Stimulated activated CD4-positive, alpha-beta T cell treated with anti-CD3 and anti-CD28 coated beads, TNF-alpha, amount 100 ng/mL, for 48 hours (primary cell): ENCODE results near the gene STC2.
"Not testable (repeated sequence)": the region's sequence is repeated elsewhere in the genome, so short reads cannot be mapped to it uniquely, and the experiment has no call there.

Experiments used
- DNase-seq, 3 donors: peaks; one replicate each; pipeline ENCODE4 v3.0.0-alpha.2; 2020; ENCODE audit warnings: low read depth in 3 of 3

Gene STC2

DNA sequence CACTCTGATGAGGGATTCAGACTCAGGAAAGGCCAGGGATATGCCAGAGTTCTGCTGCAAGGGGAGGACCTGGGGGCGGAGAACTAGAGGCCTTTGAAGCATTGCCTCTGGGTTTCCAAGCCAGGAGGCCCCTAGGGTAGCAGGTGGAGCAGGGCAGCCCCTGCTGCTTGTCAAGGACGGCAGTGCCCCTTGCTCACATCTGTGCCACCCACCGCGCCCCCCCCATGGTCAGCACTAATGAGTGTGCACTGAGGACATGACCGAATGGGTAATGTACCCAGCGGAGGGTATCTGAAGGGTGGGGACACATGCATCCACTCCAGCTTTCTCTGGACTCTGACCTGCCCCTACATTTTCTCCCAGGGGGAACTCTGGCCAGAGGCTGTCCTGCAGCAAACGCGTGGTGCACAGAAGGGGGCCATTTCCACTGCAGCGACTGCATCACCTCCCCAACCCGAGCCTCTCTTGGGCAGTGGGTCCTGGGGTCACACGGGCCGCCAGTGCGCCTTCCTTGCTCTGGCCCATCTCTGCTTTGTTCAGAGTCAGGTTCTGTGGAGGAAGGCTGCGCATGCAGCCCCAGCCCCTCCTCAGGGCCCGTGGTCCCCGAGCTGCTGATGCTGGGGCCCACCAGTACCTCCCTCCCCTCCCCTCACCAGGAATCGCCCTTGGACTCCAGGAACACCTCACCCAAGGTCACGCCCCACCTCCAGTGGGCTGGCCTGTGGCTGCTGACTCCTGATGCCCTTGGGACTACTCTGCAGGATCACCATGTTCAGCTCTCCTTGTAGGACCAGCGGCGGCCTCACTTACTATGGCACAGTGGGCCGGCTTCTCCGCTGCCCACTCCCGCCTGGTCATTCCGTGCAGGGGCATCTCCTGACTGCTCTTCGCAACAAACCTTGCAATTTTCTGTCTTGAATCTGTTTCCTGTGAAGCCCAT lies 31.2 kb downstream of the STC2 start:
- DNase-seq: no peak

GRCh38 chr5:173295796-173296195 lies 32.4 kb downstream of the STC2 start:
- no peak for DNase-seq

GRCh38 chr5:173294673-173295320 lies 33.4 kb downstream of the STC2 start:
- no peak for DNase-seq

DNA sequence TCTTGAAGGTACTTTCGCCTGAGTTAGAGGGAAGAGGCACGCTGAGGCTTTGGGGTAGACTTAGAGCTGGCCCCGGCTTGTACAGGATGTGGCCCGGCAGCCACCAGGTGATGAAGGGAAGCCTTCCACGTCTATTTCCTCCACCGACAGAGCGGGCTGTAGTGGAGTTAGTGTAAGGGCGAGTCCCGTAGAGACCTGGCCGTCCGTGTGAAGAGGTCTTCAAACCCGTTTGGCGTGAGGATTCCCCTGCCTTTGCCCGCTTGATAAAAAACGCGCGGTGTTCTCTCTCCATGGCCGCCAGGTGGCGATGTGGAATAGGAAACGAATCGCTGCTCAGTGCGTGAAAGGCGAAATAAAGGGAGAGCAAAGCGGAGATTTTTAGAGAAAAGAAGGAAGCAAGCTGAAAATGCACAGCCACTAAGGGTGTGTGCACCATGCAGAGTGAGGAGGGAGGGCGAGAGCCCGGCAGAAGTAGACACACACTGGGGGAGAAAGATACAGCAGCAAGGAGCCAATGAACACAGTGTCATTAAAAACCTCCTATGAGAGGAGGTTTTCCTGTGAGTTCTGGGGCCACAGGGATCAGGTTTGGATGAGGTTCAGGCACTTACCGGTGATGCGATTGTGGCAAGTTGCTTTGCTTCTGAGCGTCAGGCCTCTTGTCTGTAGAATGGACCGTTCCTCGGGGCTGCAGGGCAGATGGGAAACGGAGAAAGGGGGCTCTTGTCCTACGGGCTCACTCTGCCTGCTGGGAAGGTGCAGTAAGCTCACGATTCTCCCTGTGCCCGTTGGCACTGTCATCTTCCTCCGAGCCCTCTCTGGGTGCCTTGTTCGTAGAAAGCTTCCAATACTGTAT lies 34.2 kb downstream of the STC2 start:
- peak; percentile 48 to 62 (median 58) for DNase-seq

GRCh38 chr5:173291722-173292658 lies 36.2 kb downstream of the STC2 start:
- no peak for DNase-seq

- no peak for DNase-seq
Measured at GRCh38 chr5:173290477-173291131, 37.6 kb downstream of the STC2 start.

- no peak for DNase-seq
Measured at GRCh38 chr5:173289372-173289771, 38.8 kb downstream of the STC2 start.

GRCh38 chr5:173288632-173289031 lies 39.6 kb downstream of the STC2 start:
- no peak for DNase-seq

GRCh38 chr5:173287086-173287485 lies 41.1 kb downstream of the STC2 start:
- no peak for DNase-seq

DNA sequence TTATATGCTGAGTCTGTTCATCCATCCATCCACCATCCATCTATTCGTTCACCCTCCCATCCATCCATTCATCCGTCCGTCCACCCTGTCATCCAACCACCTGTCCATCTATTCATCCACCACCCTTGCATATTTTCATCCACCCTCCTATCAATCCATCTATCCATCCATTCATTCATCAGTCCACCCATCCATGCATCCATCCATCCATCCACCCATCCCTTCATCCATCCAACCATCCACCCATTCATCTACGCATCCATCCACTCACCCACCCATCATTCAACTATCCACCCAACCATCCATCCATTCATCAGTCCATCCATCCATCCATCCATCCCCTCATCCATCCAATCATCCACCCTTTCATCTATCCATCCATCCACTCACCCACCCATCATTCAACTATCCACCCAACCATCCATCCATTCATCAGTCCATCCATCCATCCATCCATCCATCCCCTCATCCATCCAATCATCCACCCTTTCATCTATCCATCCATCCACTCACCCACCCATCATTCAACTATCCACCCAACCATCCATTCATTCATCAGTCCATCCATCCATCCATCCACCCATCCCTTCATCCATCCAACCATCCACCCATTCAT lies 43.8 kb downstream of the STC2 start:
- not testable (repeated sequence) for DNase-seq

GRCh38 chr5:173283318-173284288 lies 44.6 kb downstream of the STC2 start:
- DNase-seq: peak; percentile 53 to 70 (median 67)

DNA sequence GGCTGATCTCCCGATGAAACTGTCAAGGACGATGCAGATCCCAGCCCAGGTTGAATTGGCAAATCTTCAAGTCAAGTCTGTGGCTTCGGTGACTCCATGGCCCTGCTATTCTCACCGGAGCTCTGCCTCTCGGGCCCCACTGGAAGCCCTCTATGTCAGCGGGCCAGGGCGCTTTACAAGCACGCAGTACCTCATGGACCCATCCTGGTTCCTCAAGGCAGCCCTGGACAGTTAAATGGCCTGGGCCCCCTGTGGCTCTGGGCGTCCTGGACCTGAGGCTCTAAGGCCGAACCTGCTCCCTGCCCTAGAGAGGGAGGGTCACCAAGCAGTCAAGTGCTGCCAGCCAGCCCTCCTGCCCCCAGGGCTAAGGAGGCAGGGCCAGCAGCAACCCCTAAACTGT lies 45.3 kb downstream of the STC2 start:
- no peak for DNase-seq

GRCh38 chr5:173281910-173282309 lies 46.3 kb downstream of the STC2 start:
- no peak for DNase-seq

DNA sequence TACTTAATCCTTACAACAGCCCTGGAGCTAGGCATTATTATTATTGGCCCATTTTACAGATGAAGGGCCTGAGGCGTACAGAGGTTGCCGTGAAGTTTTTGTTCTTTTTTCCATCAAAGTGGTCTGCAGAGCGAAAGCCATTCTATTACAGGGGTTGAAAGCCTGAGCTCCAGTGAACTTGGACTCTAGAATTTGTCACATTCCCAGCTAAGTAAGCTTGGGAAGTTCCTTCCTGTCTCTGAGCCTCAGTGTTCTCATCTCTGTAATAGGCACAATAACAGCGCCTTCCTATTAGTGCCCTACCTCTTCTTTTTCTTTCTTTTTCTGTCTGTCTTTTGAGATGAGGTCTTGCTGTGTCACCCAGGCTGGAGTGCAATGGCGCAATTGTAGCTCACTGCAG lies 49.0 kb downstream of the STC2 start:
- DNase-seq: no peak

DNA sequence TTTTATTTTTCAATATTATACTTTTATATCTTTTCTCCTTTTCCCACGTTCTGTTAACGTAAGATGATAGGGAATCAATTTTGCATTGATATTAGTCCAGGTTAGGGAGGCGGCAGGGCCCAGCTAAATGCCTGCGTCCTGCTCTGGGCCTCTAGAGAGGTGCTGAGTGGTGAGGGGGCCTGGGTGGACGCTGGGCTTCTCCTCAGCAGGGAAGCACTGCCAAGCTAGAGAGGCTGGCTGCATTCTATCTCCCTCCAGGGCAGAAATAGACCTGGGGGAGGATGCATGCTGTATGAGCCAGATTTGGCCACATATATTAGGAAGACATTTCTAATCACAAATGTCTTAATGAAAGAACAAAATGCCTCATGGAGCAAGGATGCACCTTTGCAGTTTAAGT lies 49.6 kb downstream of the STC2 start:
- DNase-seq: no peak

DNA sequence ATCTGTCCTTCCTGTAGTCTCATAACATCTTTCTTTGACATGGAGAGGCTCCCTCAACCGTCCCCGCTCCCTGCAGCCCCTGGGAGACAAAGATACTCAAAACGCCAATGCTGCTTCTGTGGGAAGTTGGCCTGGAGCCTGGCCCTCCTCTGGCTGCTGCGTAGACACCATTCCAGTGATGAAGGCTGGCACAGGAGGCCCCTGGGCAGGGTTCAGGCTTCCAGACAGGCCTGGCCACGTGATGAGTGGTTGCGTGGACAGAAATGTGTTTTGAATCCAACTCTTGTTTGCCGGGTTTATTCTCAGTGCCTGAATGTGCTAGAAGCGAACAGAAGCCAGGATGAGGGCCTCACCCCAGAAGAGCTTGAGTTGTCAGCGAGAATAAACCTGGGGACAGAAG lies 50.0 kb downstream of the STC2 start:
- no peak for DNase-seq

- DNase-seq: no peak
Measured at GRCh38 chr5:173274771-173275170, 53.4 kb downstream of the STC2 start.

DNA sequence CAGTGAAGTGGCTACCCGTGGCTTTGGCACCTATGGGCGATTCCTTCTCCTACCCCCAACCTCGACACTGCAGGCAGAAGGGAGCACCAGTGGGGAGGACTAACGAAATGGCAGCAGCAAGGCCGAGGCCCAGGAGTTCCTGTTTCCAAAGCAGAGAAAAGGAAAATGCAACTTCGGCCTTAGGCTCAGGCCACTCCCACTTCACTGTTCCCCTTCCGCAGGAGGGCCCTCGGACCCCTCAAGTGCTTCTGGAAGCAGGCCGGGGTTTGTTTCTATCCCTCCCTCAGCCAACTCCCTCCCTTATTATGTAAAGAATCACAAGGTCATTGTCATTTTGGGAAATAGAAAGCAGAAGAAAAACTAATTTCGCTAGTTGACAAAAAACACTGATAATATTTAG lies 56.8 kb downstream of the STC2 start:
- DNase-seq: no peak
